Stimulated activated CD8-positive, alpha-beta memory T cell treated with anti-CD3 and anti-CD28 coated beads, Interleukin-15, amount 100 ng/mL, for 1 hour (primary cell): Measurements from ENCODE around the gene PCCA.

Experiments used
- DNase-seq: peaks from one replicate; pipeline ENCODE4 v3.0.0-alpha.2; 2020; ENCODE audit warnings: low read depth

The PCCA gene

DNA sequence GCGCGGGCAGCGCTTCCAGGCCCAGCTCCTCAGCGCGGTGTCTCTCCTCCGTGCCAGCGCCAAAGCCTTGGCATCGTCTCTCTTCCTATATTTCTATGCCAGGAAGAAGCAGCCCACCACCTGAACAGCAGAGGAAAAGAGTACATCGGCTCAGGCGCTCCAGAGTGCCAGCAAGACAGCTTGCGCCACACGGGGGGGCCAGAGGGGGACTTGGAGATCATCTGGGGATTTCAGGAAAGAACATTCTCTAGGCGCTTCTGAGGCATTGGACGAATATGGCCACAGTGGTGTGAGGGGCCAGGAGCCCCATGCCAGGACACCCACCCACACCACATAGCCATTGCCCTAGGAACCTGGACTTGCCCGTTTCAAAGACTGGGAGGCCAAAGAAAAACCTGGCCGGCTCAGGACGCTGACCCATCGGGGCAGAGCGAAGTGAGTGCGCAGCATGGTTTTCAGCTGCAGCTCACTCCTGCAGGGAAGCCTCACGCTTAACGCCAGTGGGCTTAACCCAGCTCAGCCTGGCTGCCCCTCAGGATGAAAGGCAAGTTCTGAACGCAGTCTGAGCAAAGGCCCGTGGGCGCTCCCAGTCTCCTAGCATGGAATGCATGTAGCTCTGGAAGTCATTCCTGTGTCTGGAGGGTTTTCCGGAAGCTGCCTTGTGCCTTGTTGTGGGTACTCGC, 437.6 kb downstream of the PCCA start:
- DNase-seq: no peak

DNA sequence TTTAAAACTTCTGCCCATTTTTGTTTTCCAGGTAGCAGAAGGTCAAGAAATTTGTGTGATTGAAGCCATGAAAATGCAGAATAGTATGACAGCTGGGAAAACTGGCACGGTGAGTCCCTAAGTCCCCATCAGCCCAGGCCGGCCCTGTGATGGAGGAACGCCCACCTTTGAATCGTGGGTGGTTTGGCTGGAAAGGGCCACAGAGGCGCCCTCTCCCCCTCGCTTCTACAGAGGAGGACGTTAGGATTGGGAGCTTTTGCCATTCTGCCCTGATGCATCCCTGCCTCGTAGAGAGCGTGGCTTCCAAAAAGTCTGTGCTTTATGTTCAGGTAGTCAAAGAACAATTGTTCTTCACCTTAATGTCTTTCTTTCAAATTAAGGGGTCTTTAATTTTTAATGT, 438.8 kb downstream of the PCCA start:
- no peak for DNase-seq

DNA sequence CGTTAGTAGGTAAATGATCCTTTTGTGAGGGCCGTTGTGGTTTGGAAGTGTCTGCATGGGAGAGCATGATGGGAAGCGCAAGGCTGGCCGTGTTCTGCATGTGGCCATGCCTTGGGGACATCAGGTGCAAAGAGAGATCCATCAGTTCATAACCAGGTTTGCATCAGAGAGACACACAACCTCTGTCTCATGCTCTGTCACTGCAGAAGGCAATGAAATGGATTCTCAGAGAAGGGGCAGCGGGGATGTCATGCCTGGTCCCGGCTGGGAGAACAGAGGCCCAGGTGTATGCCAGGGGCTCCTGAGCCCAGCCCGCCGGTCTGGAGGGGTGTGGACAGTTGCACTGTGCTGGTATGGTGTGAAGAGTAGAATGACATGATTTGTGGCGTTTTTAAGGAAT, 439.5 kb downstream of the PCCA start:
- no peak for DNase-seq

DNA sequence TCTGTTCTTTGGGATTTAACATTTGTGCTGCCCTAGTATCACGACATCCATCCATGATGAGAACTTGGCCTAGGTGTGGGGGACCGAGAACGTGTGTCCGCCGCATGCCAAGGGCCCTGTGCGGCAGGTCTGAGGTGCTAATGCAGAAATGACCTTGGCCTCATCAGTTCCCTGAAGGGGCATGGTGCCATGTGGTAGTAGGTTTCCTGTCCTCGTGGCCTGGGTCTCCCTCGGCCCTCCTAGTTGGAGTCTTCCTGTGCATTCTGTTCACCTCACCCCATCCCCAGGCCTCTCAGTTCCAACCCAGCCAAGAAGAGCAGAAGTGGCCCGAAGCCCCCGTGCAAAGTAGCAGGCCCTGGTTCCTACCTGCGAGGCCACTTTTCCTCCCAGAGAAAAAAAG, 439.9 kb downstream of the PCCA start:
- no peak for DNase-seq

DNA sequence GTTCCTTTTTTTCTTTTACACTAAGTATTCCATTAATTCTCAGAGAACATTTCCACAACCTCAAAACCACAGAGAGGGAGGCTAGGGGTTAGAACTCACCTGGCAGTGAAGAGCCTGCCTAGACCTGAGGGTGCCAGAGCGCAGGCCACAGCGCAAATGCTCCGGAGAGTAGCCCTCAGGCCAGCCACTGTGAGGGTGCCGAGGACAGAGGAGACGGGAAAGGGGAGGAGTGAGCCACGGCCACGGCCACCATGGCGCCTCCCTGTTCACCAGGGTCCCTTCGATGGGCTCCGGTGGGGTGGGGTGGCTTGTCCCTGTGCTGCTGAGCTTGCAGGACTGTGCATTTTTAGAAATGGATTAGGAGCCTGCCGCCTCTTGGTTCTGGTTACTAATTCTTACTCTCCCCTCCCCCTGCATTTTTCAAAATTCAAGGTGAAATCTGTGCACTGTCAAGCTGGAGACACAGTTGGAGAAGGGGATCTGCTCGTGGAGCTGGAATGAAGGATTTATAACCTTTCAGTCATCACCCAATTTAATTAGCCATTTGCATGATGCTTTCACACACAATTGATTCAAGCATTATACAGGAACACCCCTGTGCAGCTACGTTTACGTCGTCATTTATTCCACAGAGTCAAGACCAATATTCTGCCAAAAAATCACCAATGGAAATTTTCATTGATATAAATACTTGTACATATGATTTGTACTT, 440.9 kb downstream of the PCCA start:
- no peak for DNase-seq

DNA sequence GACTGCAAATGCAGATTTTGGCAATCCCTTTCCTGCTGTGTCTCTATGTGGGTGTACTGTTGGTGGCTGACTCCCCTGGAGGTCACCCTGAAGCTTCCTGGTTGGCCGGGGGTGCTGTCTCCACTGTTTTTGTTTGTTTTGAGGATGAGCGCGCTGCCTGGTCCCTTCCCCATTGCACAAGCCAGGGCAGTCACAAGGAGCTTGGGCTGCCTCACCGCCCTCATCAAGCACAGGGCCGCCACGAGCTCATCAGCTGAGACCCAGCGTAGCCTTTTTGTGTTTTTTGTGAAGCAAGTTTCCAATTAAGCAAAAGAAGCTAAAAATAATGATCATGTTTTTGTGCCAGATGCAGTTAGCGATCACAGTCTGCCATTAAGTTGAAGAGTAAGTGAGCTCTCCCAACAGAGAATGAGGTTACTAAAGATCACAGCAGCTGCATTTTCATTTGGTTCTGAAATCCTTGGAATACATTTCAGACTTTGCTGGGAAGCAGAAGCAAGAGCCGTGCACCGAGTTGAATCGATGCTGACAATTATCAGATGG, 441.8 kb downstream of the PCCA start:
- no peak for DNase-seq

DNA sequence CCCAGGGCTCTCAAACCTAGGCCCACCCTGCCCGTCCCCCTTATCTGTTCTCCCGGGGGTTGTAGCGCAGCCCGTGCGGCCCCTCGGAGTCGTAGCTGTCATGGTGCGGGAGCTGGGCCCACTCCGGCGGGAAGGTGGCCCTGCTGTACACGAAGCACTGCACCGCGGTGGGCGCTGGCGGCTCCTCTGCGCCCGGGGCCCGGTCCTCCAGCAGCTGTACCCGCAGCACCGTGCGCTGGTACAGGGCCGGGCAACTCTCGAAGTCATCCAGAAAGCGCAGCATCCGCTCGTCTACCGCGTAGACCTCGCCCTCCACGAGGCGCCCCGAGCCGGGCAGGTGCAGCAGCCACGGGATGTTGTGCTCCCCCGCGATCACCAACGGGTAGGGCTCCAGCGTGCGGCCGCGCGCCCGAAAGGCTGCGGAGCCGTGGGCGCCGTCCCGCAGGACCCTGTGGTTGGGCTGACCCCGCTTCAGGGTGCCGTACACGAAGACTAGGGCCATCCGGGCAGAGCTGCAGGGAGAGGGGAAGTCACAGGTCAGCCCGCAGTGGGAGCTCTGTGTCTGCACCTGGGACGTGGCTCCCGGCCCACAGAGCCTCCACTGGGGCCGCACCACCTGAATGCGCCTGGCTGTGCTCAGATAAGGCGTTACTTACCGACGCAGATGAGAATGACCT, 443.3 kb downstream of the PCCA start:
- DNase-seq: no peak

DNA sequence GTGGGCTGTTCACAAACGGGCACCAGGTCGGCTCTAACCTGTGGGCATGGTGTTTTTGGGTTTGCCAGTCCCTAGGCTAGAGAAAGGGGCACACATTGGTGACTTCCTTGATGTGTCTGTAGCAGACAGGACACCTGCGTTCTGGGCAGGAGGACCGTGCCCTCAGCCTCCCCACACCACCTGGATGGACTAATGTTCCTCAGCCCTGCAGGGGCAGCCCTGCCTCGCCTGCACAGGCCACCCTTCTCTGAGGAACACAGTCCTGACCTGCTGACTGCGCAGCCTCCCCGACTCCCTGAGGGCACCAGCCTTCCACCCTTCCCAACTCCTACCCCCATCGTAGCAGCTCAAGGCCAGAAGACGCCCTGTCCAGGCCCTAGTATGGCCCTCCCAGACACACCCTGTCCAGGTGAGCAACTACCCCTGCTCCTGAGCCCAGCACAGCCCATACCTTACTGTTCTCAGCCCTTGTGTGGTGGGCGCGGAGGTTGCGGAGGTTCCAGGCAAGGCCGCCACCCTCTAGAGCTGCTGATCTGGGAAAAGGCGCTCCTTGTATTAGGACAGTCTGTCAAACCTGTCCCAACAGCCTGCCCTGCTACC, 444.0 kb downstream of the PCCA start:
- DNase-seq: no peak

DNA sequence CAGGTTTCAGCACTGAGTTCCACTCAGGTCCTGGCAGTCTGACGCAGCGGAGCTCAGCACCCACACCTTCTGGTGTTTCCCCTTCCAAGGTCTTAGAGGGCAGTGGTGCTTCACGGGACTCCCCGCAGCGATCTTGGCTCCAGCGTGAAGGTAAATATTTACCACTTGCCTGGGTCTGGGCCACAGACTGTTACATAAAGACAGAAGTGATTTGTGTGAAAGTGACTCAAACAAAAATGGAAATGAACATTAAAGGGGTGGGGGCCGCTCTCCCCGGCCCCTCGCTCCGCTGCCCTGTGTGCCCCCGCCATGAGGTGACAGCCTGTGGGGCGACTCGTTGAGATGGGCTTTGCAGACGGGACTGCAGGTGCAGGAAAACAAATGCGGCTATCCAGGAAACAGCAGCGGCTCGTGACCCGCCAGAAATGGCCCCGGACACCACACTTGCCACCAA, 444.7 kb downstream of the PCCA start:
- DNase-seq: no peak

DNA sequence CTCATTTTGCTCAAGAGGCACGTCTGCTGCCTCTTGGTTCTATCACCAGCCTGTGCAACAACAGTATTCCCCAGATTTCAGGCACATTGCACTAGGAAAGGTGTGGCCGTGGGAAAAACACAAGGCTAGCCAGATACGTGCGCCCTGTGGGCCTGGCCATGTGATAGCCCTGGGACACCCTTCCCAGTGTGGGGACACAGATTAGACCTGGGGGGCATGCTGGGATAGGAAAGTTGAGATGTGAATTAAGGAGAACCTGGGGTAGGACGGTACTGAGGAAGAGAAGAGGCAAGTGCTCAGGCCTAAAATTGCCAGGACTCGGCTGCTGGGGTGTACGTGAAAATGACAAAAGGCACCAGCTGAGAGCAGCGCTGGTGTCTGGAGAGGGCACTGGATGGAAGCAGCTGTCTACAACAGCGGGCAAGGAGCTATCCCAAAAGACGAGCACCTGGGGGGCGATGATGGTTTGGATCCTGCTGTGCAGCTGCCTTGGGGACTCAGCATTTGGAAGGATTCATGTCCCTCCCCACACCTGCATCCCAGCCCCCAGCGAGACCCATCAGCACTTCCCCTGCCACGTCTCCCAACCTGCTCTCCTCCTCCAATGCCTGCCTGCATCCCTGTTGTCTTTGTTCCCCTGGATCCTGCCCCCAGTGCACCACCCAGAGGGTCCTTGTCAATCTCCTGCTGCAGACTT, 445.4 kb downstream of the PCCA start:
- DNase-seq: no peak

DNA sequence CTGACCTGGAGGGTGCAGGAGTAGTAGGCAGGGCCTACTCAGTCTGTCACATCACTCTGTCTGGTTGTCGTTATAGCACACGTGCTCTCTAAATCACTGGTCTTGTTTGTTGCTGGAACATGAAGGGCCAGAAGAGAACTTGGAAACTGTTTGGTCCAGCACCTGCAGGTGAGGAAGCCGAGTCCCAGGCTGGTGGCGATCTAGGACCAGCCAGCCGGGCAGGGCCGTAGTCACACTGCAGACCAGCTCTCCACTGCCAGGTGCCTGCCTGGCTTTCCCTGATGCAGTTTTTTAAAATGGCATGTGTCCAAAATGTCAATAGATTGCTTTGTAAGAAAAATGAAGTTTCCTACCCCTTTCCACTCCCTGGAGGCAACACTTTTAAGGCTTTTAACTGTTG, 446.0 kb downstream of the PCCA start:
- no peak for DNase-seq

DNA sequence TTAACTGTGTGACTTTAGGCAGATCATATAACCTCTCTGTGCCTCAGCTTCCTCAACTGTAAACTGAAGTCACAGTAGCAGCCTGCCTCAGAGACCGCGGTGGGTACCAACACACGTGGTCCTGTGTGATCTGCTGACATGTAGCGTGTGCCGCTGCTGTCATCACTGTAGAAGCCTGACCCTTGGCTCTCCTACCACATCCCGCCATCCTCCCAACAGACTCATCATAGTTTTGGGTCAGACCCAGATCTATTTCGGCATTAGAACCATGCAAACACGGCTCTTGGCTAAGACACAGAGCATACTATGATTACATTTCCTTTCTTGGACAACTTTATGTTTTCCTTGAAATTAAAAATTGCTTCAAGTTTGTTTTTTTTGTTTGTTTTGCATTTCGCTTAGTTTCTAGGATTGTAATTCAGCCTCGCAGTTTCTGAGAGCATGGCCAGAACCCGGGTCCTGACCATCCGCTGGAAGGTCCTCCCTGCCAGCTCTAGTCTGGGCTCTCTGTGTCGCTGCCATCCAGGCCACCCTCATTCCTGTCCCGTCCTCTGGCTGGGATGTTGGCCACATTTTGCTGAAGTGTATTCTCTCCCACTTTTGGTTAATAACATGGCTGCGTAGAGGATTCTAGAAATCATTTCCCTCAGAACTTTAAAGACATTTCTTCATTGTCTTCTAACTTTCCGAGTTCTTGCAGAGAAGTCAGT, 446.7 kb downstream of the PCCA start:
- no peak for DNase-seq

DNA sequence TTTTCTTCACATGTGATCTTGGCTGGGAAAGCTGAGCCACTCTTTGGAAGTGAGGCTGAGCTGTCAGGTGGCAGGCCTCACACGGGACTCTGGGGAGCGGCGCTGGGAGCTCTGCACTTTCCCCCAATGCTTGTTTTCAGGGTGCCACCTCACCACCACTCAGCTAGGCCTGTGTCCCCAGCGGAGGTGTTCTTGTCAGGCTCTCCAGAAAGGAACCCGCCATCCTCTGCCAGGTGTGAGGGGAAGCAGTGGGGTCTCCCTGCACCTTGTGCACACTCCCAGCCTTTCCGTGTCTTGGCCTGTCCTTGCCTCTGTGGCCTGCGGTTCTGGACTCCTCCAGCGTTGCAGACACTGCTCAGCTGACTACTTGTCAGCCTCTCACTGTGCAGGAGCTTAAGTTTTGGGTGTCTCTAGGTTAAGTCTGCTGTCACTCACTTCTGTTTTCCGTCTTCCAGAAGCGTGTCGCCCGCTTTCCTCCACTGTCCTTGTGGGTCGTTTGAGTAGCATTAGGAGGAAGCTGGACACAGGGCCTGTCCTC, 447.8 kb downstream of the PCCA start:
- no peak for DNase-seq

DNA sequence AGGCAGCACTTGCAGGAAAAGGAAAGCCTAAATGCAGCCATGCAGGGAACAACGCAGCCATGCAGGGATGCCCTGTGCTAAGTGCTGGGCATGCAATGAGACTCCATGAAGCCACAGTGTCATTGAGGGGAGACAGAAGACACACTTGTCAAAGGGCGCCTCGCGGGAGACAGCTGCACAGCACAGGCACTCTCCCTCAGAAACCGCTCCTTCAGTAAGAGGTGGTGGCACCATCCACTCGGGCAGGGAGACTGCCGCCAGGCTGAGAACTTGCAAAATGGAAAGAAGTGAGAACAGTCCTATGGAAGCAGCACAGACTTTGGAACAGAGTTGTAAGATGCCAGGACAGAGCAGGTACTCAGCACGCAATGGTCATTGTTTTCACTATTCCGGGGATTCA, 448.6 kb downstream of the PCCA start:
- no peak for DNase-seq

DNA sequence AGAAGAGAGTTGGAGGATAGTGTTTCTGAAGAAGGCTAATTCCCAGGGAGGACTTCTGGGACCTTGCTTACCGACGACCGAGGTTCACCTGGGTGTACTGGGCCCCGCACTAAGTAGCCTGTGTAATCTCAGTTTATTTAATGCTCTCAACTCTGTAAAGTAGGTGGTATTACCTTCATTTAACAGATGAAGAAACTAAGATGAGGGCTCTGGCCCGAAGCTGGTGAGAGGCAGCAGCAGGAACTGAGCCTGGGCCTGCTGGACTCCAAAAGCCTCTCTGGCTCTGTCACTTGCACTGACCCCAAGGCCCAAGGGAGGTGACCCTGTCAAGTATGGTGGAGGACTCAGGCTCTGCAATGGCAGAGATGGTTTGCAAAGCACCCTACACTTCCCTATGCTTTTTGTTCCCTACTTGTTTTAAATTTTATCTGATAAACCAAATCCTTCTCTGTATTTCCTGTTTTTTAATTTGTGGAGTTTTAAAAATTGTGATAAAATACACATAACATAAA, 449.1 kb downstream of the PCCA start:
- no peak for DNase-seq

DNA sequence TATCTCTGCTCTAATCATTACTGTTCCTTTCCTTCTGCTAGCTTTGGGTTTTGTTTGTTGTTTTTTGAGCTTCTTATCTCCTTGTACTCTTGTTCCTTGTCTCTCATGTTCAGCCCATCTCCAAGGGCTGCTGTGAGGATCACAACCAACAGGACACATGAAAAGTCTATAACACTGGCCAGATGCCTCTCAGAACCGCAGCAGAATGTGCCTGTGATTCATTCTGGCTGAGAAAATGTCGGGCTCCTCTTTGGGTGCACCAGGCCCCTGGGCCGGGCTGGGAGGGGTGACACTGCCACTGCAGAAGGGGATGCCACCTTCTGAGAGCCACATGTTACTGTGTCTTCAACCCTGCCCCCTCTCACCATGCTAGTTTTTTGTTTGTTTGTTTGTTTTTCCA, 451.7 kb downstream of the PCCA start:
- DNase-seq: no peak

DNA sequence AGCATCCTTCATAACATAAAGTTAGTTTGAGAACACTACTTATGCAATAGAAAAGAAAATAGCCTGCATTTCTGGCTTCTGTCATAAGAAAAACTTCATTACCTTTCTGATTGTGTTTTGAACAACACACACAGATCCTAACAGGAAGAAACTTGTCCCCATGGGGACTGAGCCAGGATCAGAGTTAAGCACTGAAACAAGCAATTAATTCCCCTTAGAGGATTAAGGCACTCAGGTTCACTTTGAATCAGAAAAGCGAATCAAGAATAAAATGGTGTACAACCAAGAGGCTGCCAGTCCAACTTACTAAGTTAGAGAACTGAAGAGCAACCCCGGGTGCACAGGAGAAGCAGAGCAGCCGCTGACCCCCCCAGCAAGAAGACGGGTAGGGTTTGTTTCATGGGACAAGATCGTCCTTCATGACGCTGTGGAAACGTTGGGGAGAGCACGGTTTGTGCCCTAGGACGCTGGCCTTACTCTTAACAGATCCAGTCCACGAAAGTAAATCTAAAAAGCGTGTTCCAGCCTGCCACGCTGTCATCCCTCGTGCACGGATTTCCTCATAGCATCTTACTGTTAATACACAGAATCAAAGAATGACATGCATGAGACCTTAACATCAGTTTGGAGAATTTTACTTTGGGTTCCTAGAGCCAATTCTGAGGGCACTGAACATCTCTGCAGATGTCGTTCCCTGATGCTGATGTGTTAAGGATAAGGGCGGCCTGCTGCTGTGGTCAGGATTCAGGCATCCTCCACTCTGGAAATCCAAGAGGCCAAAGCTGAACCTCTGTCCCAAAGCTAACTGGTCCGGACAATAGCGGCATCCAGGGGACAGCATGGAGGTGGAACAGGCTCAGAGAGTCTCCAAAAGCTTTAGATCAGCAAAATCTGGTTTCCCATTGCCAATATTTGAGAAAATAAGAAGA, 453.3 kb downstream of the PCCA start:
- DNase-seq: no peak

DNA sequence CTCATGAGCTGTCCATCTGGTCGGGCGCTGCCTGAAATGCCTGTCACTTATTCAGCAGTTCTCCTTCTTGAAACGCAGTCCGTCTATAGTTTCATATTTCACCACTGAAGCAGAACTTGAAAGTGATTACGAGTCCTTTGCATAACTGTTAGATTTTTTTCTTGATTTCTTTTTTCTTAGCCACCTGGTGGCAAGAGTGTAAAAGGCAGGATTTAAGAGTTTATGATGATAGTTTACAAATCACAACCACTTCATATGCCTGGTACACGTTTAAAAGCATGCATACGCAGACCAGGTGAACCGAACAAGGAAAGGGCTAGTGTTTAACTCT, 453.9 kb downstream of the PCCA start:
- no peak for DNase-seq

DNA sequence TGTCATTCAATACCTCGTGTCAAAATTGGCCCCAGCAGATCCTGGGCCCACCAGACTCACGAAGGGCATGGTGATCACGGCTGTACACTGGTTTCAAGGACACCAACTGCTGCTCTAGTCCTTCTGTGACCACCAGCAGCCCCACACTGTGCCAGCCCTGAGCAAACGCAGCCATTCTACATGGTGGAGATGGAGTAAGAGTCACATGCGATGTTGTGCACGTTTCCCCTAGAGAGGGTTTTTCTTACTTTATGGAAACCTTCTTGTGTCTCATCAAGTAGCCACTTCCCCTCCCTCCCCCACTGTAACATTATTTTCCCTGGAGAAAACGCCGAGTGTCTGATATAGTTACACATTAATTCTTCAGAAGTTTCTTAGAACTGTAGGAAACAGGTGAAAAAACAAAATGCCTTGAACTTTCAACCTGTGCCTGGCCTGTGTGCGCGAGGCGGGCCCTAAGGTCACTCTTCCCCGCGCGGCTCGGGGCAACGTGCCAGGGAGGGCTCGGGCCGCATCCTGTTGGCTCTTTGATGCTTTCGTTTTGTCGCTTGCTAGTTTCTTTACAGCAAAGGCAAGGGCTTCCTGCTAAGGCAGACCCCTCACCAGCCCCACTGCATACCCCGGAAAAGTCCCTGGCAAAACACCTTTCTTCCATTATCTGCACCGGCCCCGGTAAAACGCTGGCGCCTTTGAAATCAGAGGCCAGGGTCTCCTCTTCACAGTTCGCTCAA, 455.1 kb downstream of the PCCA start:
- DNase-seq: no peak
